ENCODE results near the gene TPD52L2.
"Not testable (repeated sequence)": the region's sequence is repeated elsewhere in the genome, so short reads cannot be mapped to it uniquely, and the experiment has no call there.

TPD52L2 gene

DNA sequence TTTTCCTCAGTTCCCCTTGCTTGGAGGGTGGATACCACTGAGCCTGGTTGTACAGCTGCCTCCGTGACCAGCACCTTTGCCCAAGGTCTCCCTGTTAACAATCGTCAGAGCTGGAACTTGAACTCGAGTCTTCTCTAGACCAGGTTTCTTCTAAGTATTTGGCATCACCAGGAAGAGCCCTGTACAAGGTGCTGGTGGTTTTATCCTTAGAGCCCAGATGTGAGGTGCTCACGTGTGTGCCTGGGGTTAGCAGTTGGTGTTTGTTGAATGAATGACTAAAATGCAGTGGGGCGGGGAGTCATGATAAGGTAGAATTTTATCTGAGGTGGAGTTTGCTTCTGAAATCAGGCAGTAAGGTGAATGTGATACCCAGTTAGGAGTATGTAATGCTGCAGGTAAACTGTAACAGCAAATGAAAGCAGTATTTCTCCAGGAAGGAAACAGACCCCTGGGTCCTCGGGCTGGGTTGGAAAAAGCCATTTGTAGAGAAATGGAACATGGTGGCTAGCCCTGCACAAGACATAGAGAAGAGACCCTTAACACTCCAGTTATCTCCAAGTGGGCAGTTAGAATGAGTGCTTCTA, 33.0 kb downstream of the TPD52L2 start:
- DNase-seq, result no peak

DNA sequence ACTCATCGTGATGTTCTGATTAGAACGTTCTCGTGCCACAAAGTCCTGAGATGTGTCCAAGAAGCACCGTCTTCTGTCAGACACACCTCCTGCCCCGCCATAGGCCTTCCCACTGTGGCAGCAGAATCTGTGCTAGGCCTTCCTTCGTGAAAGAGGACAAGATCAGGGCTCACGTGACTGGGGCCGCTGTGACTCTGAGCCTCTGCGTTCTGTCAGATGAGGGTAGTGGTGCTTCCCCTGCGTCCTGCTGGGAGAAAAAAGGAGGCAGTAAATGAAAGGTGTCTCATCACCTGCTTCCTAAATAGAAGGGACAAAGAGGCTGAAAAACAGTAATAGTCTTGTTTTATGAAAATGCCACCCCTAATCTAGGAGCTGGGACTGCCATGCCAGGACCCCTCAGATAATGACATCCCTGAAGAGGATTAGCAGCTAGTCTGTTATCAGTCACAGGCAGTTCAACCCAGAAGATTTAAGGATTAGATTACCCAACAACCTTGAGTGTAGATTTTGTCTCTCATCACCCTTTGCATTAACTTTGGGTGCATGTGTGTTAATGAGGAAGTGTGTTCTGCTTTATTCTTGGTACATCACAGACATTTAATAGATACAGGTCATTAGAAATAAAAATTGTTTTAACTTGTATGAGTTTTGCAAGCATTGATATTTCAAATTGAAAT, 34.0 kb downstream of the TPD52L2 start:
- DNase-seq, result peak; percentile 16

DNA sequence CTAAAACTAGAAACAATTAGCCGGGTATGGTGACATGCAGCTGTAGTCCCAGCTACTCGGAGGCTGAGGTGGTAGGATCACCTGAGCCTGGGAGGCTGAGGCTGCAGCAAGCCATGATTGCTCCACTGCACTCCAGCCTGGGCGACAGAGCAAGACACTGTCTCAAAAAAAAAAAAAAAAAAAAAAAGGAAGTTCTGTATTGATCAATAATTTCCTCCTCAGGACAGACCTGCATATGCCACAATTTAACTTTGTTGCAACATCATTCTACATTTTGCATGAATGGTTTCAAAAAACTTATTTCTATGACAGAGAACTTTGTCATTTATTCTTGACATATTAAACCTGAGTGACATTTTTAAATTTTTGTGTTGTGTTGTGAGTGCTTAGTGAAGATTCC, 35.3 kb downstream of the TPD52L2 start:
- no peak for DNase-seq

DNA sequence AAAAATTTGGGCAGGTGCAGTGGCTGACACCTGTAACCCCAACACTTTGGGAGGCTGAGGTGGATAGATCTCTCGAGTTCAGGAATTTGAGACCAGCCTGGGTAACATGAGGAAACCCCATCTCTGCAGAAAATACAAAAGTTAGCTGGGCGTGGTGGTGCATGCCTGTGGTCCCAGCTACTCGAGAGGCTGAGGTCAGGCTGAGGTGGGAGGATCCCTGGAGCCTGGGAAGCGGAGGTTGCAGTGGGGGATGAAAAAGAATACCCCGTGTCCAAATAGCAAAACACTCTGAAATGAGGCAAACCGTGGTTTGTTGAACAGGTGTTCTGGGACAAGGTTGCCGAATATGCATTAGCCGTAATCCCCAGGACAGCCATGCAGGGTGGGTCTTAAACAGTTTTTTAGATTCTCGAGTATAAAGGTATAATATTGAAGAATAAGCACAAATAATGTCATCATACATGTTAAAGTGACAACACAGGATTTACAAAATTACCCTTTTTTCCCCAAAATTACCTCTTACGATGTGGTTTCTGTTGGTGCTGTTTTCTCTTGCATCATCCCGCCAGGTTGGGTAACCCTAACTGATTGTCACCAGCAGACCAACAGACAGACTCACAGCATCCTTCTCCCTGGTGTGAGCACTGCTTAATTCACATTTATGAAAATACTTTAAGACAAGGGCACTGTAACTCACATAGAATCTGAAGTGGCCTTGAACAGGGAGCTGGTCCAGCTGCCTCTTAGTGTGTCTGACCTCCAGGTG, 38.9 kb downstream of the TPD52L2 start:
- DNase-seq, result no peak

DNA sequence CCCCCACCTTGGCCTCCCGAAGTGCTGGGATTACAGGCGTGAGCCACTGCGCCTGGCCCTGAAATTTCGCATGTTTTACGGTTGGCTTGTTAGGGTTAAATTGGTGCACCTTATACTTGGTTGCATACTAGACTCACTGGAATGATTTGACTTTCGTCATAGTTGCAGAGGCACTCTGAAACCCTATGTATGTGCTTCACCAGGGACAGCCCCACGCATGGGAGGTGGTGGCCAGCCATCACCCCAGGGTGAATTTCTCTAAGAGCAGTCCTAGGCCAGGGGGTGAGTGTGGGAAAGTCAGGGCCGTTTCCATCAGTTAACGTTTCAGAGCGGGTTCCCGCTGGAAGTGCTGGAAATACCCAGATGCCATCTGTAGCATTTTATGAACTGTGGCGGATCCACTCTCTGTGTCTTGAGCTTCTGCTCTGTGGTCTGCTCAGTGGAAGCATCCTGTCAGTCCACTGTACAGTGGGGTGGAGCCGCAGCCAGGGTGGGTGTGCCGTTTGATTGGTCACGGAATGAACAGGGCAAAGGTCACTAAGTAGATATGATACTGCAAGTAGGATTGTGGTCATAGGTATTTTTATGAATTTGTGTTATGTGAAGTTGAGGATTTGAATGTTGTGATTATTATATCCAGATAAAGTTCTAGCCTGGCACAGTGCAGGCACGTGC, 43.1 kb downstream of the TPD52L2 start:
- DNase-seq, result no peak

DNA sequence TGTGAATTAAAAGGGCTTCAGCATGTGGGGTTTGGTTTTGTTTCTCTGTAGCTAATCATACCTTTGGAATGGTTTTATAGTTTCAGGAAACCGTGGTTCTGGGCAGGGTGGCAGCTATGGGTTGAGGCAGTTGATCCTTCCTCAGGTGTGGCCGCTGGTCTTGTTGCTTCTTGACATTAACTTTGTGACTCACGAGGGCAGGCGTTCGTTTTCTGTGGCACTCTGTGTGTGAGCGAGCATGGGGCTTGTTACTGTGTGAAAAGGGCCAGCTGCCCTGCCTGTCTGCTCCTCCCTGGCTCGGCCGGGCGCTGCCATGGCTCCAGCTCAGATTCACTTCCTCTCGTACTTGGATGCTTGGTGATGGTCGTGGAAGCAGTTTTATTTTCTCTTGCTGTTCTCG, 46.1 kb downstream of the TPD52L2 start:
- no peak for DNase-seq

DNA sequence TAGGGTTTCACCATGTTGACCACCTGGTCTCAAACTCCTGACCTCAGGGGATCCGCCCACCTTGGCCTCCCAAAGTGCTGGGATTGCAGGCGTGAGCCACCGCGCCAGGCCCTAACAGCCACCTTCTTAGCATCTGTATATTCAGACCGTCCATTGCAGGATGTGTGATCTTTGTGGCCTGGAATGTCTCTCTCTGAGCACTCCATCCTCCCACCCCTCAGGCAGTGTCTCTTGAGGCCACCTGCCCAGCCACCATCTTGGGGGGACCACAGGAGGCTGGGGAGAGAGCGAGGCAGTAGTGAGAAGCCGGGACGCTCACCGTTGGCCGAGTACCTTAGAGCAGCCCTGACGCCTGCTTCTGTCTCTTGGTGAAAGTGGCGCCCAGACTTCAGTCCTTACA, 48.7 kb downstream of the TPD52L2 start:
- DNase-seq, result no peak

DNA sequence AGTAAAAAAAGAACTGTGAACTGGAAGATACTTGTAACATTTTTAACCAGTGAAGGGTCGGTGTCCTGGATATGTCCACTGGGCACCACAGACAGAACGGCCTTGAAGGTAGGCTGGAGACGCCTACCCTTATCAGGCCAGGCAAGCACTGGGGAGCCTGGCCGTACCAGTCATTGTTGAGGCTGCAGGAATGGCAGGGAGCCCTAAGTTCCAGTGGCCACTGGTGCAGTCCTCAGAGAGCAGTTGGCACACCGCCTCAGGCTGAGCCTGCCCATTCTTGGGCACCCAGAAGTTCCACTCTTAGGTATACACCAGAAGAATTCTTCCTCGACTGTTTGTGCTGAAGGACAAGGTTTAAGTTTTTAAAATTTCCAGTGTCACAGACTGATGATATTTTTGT, 50.4 kb downstream of the TPD52L2 start:
- DNase-seq, result no peak

DNA sequence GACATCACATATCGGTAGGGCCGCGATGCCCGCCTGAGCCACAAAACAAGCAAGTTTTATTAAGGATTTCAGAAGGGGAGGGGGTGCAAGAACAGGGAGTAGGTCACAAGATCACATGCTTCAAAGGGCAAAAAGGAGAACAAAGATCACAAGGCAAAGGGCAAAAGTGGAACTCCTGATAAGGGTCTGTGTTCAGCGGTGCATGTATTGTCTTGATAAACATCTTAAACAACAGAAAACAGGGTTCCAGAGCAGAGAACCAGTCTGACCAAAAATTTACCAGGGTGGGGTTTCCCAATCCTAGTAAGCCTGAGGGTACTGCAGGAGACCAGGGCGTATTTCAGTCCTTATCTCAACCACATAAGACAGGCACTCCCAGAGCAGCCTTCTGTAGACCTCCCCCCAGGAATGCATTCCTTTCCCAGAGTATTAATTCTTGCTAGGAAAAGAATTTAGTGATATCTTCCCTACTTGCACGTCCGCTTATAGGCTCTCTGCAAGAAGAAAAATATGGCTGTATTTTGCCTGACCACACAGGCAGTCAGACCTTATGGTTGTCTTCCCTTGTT, 51.4 kb downstream of the TPD52L2 start:
- not testable (repeated sequence) for DNase-seq

DNA sequence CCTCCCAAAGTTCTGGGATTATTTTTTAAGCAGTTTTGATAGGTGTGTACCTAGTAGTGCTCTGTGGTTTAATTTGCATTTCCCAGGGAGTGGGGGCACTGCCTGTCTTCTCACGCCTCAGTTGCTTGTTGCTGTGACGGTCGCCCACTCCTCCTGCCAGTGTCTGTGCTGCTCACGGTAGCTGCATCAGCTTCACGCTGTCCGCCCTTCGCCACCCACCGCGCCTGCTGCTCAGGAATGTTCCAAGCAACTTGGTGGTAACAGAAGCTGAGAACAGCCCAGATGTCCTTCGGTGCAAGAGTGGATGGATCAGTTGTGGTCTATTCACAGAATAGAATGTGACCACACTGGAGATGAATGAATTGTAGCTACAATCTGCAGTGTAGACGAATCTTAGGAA, 52.7 kb downstream of the TPD52L2 start:
- DNase-seq, result no peak

DNA sequence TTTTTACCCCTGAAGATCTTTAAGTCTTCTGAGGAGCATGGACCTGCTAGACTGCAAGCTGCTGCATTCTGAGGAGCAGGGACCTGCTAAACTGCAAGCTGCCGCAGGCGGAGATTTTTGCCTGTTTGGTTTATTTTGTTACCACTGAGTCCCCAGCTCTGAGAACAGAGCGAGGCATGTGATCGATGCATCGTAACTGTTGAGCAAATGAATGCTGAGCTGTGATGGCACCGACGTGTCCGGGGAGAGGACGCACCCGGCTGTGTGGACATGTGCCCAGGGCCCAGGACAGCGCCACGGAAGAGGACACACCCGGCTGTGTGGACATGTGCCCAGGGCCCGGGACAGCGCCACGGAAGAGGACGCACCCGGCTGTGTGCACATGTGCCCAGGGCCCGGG, 54.1 kb downstream of the TPD52L2 start:
- DNase-seq, result no peak

DNA sequence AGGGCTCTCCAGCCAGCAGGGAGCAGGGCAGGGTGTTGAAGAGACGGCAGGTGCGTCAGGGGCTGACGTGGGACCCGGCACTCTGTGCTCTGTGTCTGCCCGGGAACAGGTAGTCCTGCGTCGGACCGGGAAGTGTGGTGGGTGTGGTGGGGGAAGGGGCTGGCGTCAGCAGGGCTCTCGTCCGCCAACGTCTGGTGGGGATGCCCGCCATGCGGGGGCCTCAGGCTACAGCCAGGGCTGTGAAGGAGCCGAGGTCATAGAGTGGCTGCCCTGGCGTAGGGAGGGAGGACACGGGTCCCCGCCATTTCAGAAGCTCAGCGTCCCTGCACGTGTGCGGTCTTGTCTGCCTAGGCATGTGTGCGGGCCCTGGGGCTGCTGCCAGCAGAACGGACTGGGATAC, 55.2 kb downstream of the TPD52L2 start:
- DNase-seq, result no peak

DNA sequence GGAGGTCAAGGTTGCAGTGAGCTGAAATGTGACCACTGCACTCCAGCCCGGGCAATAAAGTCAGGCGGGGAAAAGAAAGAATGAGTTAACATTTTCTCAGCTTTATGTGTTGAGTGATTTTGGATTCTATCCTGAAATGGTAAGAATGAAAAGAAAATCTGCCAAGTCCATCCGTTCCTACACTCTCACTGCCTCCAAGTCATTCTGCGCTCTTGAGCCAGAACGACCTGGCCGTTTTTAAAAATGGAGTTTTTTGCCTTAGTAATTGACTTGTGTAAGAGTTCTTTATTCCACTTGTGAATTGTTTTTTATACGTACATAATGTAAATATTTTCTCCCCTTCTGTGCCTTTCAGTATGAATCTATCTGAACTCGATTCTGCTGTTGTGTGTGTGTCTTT, 58.6 kb downstream of the TPD52L2 start:
- no peak for DNase-seq

DNA sequence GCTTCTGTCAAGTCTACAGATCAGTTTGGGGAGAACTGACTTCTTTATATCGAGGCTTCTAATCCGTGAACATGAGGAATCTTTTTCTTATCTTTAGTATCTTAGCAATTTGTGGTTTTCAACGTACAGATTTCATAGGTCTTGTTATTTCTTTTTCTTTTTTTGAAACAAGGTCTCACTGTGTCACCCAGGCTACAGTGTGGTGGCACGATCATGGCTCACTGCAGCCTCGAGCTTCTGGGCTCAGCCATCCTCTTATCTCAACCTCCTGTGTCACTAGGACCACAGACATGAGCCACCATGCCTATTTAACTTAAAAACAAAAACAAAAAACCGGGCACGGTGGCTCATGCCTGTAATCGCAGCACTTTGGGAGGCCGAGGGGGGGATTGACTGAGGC, 59.2 kb downstream of the TPD52L2 start:
- DNase-seq, result no peak

DNA sequence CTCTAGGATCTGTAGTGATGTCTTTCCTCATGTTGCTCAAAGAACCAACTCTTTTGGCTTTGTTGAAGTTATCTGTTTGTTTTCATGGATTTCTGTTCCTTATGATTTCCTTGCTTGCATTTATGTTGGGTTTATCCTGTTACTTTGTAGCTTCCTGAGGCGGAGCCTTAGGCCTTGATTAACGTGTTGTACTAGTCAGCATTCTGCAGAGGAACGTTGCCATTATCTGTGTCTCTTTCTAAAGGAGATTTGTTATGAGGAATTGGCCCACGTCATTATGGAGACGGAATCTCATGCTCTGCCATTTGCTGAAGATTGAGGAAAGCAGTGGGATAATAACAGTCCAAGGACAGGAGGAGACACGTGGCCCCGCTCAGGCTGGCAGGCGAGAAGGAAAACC, 61.2 kb downstream of the TPD52L2 start:
- no peak for DNase-seq

DNA sequence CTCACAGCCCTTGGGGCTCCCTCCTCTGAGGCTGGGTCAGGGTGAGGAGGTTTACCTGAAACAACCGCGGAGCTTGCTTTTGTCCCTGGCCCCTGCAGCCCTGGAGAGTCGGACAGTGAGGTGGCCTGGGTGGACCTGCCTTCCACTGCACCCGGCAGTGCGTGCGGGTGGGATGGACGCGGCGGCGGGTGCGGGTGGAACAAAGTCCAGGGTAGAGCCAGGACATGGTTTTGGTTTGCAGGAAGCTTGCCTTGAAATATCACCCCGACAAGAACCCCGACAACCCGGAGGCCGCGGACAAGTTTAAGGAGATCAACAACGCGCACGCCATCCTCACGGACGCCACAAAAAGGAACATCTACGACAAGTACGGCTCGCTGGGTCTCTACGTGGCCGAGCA, 64.0 kb downstream of the TPD52L2 start:
- DNase-seq, result no peak

DNA sequence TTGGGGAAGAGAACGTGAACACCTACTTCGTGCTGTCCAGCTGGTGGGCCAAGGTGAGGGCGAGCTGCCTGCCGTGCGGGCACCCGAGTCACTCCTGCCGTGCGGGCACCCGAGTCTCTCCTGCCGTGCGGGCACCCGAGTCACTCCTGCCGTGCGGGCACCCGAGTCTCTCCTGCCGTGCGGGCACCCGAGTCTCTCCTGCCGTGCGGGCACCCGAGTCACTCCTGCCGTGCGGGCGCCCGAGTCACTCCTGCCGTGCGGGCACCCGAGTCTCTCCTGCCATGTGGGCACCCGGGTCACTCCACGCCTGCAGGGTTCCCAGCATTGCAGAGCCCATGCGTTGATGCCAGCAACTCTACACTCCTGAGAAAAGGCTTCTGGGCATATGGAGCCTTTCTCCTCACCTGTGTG, 64.4 kb downstream of the TPD52L2 start:
- not testable (repeated sequence) for DNase-seq

DNA sequence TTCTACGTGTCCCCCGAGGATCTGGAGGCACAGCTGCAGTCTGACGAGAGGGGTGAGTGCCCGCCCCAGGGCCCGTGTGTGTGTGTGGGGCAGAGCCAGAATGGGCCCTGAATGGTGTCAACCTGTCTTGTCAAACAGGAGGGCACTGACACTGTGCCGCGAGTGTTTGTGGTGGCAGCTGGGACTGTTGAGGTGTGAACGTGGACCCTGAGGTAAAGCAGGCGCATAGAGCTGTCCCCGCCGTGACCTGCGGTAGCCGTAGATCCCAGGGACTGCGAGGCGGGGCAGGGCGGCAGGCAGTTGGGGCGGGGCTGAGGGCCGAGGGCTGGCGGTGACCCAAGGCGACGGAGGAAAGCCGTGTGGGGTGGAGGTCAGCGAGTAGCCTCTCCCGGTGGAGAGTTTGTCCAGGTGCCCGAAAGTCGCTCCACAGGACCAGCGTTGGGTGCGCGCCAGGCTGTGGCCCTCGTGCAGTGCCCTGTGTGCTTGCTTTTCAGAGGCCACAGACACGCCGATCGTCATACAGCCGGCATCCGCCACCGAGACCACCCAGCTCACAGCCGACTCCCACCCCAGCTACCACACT, 66.0 kb downstream of the TPD52L2 start:
- DNase-seq, result no peak

DNA sequence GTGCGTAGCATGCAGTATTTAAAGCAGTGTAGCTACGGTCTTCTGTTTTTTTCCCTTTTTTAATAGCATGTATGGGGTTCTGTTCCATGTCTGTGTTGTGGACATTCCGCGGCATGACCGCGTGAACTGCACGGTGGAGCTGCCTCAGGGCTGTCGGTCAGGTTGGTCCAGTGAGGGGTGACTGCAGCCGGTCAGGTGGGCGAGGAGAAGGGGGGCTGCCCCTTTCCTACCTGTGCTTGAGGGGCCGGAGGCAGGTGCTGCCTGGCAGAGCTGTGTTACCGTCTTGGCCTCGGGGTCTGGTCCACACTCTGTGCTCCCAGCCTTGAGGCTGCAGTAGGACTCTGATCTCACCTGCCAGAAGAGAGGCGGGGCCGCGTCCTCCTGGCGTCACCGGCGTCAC, 66.7 kb downstream of the TPD52L2 start:
- no peak for DNase-seq

DNA sequence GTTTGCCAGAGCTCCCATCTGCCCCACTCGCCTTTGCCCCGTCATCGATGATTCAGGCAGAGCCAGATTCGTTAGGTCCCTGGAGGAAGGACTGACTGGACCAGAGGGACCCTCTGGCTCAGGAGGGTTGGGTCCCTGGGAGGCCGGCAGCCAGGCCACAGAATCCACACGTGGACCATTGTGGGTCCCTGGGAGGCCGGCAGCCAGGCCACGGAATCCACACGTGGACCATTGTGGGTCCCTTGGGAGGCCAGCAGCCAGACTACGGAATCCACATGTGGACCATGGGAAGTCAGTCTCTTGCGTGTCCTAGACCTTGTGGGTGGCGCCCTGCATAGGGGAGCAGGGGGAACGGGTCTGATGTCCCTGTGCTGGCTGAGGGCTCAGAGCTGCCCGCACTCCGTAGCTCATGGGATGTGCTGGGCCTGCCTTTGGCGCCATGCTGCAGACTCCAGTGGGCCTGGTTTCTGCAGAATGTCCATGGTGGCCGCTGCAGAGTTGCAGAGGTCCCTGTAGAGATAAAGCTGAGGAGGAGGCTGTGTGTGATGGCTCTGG, 67.6 kb downstream of the TPD52L2 start:
- no peak for DNase-seq

DNA sequence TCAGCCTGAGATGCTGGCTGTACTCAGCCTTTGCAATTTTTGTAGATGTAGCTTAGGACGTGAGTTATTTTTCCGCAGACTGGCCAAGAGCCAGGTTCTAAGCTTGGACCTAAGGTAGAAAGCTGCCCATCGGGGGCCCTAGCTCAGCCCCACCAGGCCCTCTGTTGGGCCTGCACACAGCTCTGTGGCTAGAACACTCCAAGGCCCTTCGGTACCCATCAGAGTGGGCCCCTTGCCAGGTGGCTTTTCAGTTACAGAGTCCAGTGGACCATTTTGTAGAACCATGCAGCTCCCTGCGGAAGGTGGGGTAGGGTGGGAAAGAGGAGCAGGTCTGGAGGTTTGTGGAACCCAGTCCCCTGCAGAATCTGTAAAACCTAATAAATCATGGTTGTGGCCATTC, 68.6 kb downstream of the TPD52L2 start:
- no peak for DNase-seq

DNA sequence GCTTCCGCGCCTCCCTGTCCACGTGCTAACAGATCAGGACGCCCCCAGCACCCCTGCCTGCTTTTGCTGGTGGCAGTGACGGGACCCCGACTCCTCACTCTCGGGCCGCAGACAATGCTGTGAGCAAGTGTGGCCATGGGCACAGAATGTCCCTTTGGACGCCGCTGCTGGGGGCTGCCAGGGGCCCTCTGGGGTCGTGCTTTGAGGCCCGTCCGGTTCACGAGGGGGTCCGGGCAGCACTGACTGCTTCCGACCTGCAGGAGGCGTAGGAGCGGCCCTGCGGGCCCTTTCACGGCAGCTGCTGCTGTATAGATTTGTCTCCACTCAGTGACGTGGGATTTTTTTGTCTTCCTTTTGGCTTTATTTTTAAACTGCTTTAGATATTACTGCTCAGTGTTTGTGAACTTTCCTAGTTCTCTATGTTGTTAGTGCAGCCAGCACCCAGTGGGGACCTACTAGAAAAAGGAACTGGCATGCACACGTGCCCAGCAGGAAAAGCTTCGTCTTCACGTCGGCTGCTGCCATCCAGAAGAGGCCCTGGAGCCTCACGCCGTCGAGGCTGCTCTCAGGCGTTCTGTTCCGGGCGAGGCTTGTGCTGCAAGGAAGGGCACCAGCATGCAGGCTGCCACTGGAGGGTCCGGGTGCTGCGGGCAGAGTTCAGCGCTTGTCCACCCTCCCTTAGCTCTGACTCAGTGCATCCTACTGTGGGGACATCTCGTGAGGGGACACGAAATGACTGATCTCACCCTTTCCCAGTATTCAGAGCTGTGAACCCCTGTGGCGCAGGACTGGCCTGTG, 69.4 kb downstream of the TPD52L2 start:
- no peak for DNase-seq
